Right atrium auricular region (tissue), 2 donors: ENCODE measurements around the gene OAS1. TPM values are rescaled to one million over a fixed set of nuclear protein-coding genes. Genes with fewer than 3 reads are reported as not detected.

Source experiments
- DNase-seq: peaks from one replicate; pipeline ENCODE4 v3.0.0-alpha.2; 2019; ENCODE audit warnings: low spot score
- H3K27ac ChIP-seq, 2 donors: fragments of 200-600 bp; sonication (generic); 1 replicate in 1 of 2; 2 replicates in 1 of 2; pipeline ENCODE4 v1.5.1; 2016 to 2019
- H3K27me3 ChIP-seq, 2 donors: fragments of 200-600 bp; sonication (generic); one replicate each; pipeline versions ENCODE4 v1.5.1 to v1.6.0; 2017 to 2019
- H3K36me3 ChIP-seq: fragments of 200-600 bp; sonication (generic); one replicate; pipeline ENCODE4 v1.5.1; 2016
- H3K4me1 ChIP-seq, 2 donors: fragments of 200-600 bp; sonication (generic); one replicate each; pipeline versions ENCODE4 v1.5.1 to v1.6.0; 2017 to 2019
- H3K4me3 ChIP-seq, 2 donors: fragments of 200-600 bp; sonication (generic); 1 replicate in 1 of 2; 2 replicates in 1 of 2; pipeline ENCODE4 v1.5.1; 2017 to 2019; ENCODE audit warnings: mild to moderate bottlenecking in 1 of 2, moderate library complexity in 1 of 2
- H3K9me3 ChIP-seq, 2 donors: fragments of 200-600 bp; sonication (generic); one replicate each; pipeline ENCODE4 v1.5.1; 2019
- total RNA-seq, 2 donors: library from RNA; depleted of rRNA; stranded (reverse); fragments of >200 nt; gene quantifications; one replicate each; pipeline ENCODE4 v1.1.0, GENCODE V29; 2016
- TF ChIP-seq, protein P1 (sequence below), 2 donors: fragments of 200-600 bp; sonication (generic); IDR thresholded peaks; one replicate each; pipeline ENCODE4 v1.5.1; 2019; ENCODE audit warnings: antibody characterized with exemption in 2 of 2

Gene OAS1
- total RNA-seq = 1 to 10 TPM; 4.0 to 8.4 TPM

DNA sequence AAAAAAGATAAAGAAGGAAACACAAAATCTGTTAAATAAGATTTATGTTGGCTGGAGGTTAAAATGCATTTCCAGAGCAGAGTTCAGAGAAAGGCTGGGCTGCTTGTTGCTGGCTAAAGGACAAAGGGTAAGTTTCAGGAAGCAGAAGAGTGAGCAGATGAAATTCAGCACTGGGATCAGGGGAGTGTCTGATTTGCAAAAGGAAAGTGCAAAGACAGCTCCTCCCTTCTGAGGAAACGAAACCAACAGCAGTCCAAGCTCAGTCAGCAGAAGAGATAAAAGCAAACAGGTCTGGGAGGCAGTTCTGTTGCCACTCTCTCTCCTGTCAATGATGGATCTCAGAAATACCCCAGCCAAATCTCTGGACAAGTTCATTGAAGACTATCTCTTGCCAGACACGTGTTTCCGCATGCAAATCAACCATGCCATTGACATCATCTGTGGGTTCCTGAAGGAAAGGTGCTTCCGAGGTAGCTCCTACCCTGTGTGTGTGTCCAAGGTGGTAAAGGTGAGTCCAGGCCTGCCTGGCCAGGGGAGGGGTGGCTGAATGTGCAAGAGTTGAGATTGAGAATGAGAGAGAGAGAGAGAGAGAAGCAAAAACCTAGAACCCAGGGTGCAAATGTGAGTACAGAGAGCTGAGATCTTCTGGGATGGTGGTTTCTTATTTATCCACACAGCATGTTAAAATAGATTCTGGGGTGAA, at the start of gene OAS1:
Gene OAS1 (plus strand): TSS at position 251 of the 703 bp plus-strand sequence. CDS start 78 bp downstream, at position 329.
- H3K4me3 ChIP-seq = peak within 1 kb of the TSS; percentile 40 to 51
- H3K27ac ChIP-seq = peak within 1 kb of the TSS; percentile 63 to 65
- no peak for DNase-seq
- TF ChIP-seq, protein P1, sequence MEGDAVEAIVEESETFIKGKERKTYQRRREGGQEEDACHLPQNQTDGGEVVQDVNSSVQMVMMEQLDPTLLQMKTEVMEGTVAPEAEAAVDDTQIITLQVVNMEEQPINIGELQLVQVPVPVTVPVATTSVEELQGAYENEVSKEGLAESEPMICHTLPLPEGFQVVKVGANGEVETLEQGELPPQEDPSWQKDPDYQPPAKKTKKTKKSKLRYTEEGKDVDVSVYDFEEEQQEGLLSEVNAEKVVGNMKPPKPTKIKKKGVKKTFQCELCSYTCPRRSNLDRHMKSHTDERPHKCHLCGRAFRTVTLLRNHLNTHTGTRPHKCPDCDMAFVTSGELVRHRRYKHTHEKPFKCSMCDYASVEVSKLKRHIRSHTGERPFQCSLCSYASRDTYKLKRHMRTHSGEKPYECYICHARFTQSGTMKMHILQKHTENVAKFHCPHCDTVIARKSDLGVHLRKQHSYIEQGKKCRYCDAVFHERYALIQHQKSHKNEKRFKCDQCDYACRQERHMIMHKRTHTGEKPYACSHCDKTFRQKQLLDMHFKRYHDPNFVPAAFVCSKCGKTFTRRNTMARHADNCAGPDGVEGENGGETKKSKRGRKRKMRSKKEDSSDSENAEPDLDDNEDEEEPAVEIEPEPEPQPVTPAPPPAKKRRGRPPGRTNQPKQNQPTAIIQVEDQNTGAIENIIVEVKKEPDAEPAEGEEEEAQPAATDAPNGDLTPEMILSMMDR (IDR thresholded peaks at IDR 0.05) = no peak
- H3K9me3 ChIP-seq = peaks cover 0 to 3% of the 10 kb centered on the region in 2 donors
- no peaks in the 10 kb centered on the region for H3K27me3 ChIP-seq
- no peaks in the 10 kb centered on the region for H3K36me3 ChIP-seq
- peaks cover 0 to 39% of the 10 kb centered on the region in 2 donors for H3K4me1 ChIP-seq

DNA sequence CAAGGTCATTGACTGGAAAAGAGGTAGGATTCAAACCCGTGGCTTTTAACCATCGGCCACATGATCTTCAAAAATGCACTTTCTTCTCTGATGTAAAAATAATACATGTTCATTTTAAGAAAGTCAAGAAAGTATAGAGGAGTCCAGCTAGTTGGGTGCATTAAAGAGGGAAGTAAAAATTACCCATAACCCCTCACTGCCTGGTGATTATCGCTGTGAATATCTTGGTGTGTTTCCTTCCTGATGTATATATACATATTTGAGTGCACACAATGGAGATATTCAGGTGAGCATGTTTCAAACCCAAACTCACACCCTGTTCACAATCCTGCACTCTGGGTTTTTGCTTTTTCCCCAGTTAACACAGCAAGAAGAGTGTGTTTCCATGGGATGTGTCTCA, 47.5 kb upstream of the OAS1 start:
- Histone ChIP-seq H3K36me3 (no peaks in the 10 kb centered on the region), H3K27me3 (no peaks in the 10 kb centered on the region), H3K27ac (no peak overlapping the region), H3K4me3 (no peak overlapping the region), H3K4me1 (no peaks in the 10 kb centered on the region), H3K9me3 (no peaks in the 10 kb centered on the region)
- TF ChIP-seq, protein P1 (IDR thresholded peaks at IDR 0.05) = no peak
- DNase-seq = no peak

DNA sequence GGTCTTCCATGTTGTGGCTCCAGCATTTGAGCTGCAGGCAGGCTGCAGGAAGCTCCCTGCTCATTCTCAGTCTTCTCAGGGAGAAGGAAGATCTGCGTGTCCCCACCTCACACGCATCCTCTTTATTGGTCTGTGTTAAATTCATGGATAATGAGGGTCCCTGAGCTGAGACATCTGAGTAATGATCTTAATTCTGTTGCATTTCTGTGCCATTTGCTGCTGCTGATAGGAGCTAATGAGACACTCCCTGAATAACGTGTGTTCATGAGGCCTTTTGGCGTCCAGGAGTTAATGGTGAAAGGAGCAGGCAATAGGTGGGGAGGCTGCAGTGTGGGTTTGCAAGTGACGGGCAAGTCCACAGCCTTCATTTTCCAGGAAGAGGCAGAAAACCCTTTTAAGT, 46.6 kb upstream of the OAS1 start:
- Histone ChIP-seq H3K4me1 (no peaks in the 10 kb centered on the region), H3K4me3 (no peak overlapping the region), H3K27me3 (no peaks in the 10 kb centered on the region), H3K36me3 (no peaks in the 10 kb centered on the region), H3K27ac (no peak overlapping the region), H3K9me3 (no peaks in the 10 kb centered on the region)
- DNase-seq = no peak
- TF ChIP-seq, protein P1 (IDR thresholded peaks at IDR 0.05) = no peak

DNA sequence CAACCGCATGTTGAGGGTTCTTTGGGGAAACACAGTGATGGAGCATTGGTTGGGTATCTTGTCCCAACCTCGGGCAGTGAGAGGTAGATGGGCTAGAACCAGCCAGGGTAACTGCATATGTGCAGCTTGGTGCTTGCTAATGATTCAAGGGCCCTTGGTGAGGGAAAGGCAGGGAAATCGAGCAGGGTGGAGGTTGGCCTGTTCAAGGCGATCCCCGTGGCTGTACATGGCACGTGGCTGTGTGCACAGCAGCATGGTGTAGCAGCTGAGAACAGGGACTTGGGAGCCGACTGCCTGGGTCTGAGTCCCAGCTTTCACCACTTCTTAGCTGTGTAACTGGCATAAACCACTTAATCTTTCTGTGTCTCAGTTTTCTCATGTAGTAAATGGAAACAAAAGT, 45.5 kb upstream of the OAS1 start:
- TF ChIP-seq, protein P1 (IDR thresholded peaks at IDR 0.05) = no peak
- no peak overlapping the region for H3K4me3 ChIP-seq
- no peaks in the 10 kb centered on the region for H3K36me3 ChIP-seq
- no peak for DNase-seq
- H3K27me3 ChIP-seq = no peaks in the 10 kb centered on the region
- no peak overlapping the region for H3K27ac ChIP-seq
- H3K4me1 ChIP-seq = no peaks in the 10 kb centered on the region
- H3K9me3 ChIP-seq = no peaks in the 10 kb centered on the region

DNA sequence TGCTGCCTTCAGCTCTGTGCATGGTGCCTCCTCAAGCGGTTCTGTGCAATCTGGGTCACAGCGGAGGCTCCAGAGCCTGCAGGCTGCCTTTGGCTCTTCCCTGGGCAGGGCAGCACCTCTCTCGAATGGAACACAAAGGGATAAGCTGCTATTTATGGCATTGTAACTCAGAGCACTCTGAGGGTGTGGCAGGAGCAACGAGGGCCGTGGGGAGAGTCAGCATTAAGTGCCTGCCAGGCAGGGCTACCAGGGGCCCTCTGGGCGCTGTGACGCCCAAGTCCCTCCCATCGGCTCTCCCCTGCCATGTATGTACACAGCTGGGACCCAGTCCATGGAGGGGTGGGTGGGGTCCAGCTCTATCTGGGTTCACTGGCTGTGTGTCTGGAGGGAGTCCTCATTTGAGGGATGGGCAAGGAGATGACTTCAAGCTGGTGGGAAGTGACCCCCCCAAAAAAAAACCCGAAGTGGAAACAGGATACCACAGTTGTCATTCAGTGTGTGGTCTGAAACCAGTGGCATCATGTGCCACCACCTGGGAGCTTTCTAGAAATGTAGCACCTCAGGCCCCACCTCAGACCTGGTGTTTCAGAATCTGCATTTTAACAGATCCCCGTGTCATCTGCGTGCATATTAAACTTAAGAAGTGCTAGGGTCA, 44.0 kb upstream of the OAS1 start:
- DNase-seq = no peak
- H3K36me3 ChIP-seq = no peaks in the 10 kb centered on the region
- H3K27me3 ChIP-seq = no peaks in the 10 kb centered on the region
- TF ChIP-seq, protein P1 (IDR thresholded peaks at IDR 0.05) = no peak
- H3K4me1 ChIP-seq = no peaks in the 10 kb centered on the region
- no peak overlapping the region for H3K27ac ChIP-seq
- H3K9me3 ChIP-seq = no peaks in the 10 kb centered on the region
- no peak overlapping the region for H3K4me3 ChIP-seq
